Stomach (tissue), 9 donors: ENCODE measurements around the gene COL19A1. TPM values are rescaled to one million over a fixed set of nuclear protein-coding genes. Genes with fewer than 3 reads are reported as not detected.

Experiments used
- DNase-seq, 2 donors: peaks; one replicate each; pipeline versions ENCODE4 v3.0.0 to v3.0.0-alpha.2; 2013 to 2019
- H3K27ac ChIP-seq, 5 donors: fragments of 200-600 bp in 4 of 5; sonication (generic) in 4 of 5; one replicate each; pipeline ENCODE4 v1.5.1; 2013 to 2019; ENCODE audit warnings: mild to moderate bottlenecking in 1 of 5, moderate library complexity in 1 of 5
- H3K27me3 ChIP-seq, 3 donors: fragments of 200-600 bp; sonication (generic); one replicate each; pipeline ENCODE4 v1.5.1; 2017 to 2019; ENCODE audit warnings: mixed run types in 1 of 3
- H3K36me3 ChIP-seq, 4 donors: fragments of 200-600 bp; sonication (generic); 1 replicate in 3 of 4; 2 replicates in 1 of 4; pipeline ENCODE4 v1.5.1; 2016 to 2019
- H3K4me1 ChIP-seq, 4 donors: fragments of 200-600 bp; sonication (generic); one replicate each; pipeline ENCODE4 v1.5.1; 2016 to 2019
- H3K4me3 ChIP-seq, 4 donors: fragments of 200-600 bp; sonication (generic) in 3 of 4; one replicate each; pipeline ENCODE4 v1.5.1; 2016 to 2019; ENCODE audit warnings: mild to moderate bottlenecking in 1 of 4
- H3K9me3 ChIP-seq, 4 donors: fragments of 200-600 bp; sonication (generic); one replicate each; pipeline ENCODE4 v1.5.1; 2016 to 2019
- EP300 ChIP-seq: sonication (generic); formaldehyde crosslinking; IDR thresholded peaks from one replicate; pipeline ENCODE4 v1.6.1; 2017; ENCODE audit warnings: antibody characterized with exemption
- POLR2A ChIP-seq, 4 donors: fragments of 450-650 bp; IDR thresholded peaks; one replicate each; pipeline ENCODE4 v1.6.1; 2016; ENCODE audit warnings: antibody characterized with exemption in 4 of 4, control low read depth in 2 of 4, mild to moderate bottlenecking in 1 of 4, moderate library complexity in 1 of 4
- POLR2AphosphoS5 ChIP-seq, 3 donors: sonication (generic); formaldehyde crosslinking; IDR thresholded peaks; one replicate each; pipeline ENCODE4 v1.6.1; 2016; ENCODE audit warnings: antibody characterized with exemption in 3 of 3
- WGBS, 5 donors: extraction: QIAGEN DNeasy Blood & Tissue Kit in 3 of 5; methylation state at CpG; one replicate each; pipeline versions ENCODE4 v1.1.5 to v1.1.7; 2013 to 2018; 5-methylcytosine and 5-hydroxymethylcytosine counted together
- intact Hi-C: fragments of 100-400 bp; cut with DNase I; formaldehyde crosslinking; loops from one replicate; pipeline ENCODE4 v1.15.1; 2023; ENCODE audit warnings: low total_unique reads
- polyA plus RNA-seq, 3 donors: library from polyadenylated mRNA; stranded (reverse); fragments of 200-250 nt; gene quantifications; one replicate each; pipeline ENCODE4 v1.2.3, GENCODE V29; 2013
- total RNA-seq, 5 donors: library from RNA; depleted of rRNA; stranded (reverse); fragments of >200 nt; gene quantifications; one replicate each; pipeline versions ENCODE4 v1.1.0 to v1.2.3, GENCODE V29; 2014 to 2016
- TF ChIP-seq, protein P1 (sequence below), 7 experiments: fragments of 450-650 bp in 4 of 7; fragments of 200-600 bp in 3 of 7; sonication (generic) in 3 of 7; IDR thresholded peaks; one replicate each; pipeline ENCODE4 v1.5.1; 2016 to 2019; ENCODE audit warnings: antibody characterized with exemption in 7 of 7, control low read depth in 2 of 7, mild to moderate bottlenecking in 1 of 7
- donor health status: healthy with polysubstance abuse.
- donor health status: Bipolar disorder and iron deficiency.
- donor health status: healthy.

COL19A1 gene
- total and polyA plus RNA-seq, 8 donors = 0.13 to 13.4 (median 2.5) TPM; not detected in 3

DNA sequence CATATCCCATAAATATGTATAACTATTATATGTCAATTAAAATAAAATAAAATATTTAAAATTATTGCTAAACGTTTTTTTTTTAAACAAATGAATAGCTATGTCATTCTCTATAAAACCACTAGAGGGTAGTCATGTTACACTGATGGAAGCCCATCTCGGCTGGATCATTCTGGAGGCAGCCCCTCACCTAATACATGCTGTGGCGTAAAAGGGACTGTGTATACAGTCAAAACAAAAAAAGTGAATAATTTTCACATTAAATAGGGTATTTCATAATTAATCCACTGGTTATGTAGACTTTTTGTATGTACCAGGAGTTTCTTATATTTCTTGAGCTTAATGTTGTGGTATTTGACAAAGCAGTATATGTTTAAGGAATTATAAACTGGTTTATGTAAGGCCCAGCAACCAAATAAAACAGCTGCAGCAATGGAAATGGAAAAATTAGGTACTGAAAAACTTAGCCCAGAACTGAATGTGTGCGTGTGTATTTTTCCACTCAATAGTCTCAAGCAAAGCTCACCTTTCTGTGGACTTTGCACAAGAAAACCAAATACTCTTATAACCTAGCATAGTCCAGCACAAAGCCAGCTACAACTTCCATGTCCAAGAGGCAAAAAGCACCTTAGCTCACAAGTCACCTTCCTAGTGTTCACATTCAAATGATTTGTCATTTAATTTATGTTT is 354.8 kb downstream of the COL19A1 start:
- Histone ChIP-seq H3K27me3 (no peaks in the 10 kb centered on the region), H3K36me3 (no peaks in the 10 kb centered on the region), H3K9me3 (no peaks in the 10 kb centered on the region), H3K4me1 (peaks cover 0 to 25% (median 13%) of the 10 kb centered on the region in 4 donors), H3K27ac (peak overlapping the region in 1 of 5 donors; percentile 4), H3K4me3 (no peak overlapping the region)
- intact Hi-C loops = no loop called here
- DNase-seq = peak in 1 of 2 donors; percentile 72
- WGBS, 5 donors = 6 to 11% (median 10%) methylated on average over 4 of the region's 4 CpGs
- TF ChIP-seq EP300 = no peak
- TF ChIP-seq POLR2A (IDR thresholded peaks at IDR 0.05) = no peak
- no peak for TF ChIP-seq POLR2AphosphoS5 (IDR thresholded peaks at IDR 0.05)
- TF ChIP-seq, protein P1, sequence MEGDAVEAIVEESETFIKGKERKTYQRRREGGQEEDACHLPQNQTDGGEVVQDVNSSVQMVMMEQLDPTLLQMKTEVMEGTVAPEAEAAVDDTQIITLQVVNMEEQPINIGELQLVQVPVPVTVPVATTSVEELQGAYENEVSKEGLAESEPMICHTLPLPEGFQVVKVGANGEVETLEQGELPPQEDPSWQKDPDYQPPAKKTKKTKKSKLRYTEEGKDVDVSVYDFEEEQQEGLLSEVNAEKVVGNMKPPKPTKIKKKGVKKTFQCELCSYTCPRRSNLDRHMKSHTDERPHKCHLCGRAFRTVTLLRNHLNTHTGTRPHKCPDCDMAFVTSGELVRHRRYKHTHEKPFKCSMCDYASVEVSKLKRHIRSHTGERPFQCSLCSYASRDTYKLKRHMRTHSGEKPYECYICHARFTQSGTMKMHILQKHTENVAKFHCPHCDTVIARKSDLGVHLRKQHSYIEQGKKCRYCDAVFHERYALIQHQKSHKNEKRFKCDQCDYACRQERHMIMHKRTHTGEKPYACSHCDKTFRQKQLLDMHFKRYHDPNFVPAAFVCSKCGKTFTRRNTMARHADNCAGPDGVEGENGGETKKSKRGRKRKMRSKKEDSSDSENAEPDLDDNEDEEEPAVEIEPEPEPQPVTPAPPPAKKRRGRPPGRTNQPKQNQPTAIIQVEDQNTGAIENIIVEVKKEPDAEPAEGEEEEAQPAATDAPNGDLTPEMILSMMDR (IDR thresholded peaks at IDR 0.05) = peak in 5 of 7 experiments; percentile 53 to 88 (median 66)

DNA sequence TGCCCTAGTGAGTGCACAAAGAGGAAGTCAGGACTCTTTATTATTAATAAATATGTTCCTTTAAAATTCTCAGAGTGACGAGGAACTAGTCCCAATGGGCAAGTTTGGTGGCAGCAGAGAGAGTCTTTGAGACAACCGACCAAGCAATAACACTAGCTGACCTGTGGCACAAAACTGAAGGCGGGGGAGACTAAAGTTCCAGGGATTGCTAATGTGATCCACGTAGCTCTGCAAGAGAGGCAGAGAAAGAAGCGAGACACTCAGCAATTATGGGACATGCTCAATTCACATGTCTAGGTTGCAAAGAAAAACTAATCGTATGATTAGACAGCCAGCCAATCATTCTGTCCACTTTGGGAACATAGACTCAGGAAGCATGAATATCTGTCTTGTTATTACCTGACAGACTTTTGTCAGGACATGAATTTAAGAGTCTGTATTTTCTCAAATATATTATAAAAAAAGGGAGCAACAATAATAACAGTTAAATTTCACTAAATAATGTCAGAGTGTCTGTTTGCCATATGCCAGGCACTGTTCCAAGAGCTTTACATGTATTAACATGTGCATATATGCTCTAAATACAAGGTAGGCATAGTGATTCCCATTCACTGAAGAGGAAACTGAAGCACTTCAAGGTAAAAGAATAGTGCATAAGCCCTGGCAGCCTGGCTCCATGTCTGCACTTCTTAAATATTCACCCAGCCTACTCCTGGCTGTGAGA is 355.5 kb downstream of the COL19A1 start:
- intact Hi-C loops = no loop called here
- WGBS, 5 donors = 31 to 45% (median 33%) methylated on average over 6 of the region's 6 CpGs
- peak in 1 of 2 donors; percentile 27 for DNase-seq
- no peak overlapping the region for H3K4me3 ChIP-seq
- no peaks in the 10 kb centered on the region for H3K27me3 ChIP-seq
- peak overlapping the region in 1 of 5 donors; percentile 4 for H3K27ac ChIP-seq
- no peaks in the 10 kb centered on the region for H3K9me3 ChIP-seq
- no peaks in the 10 kb centered on the region for H3K36me3 ChIP-seq
- TF ChIP-seq, protein P1 (IDR thresholded peaks at IDR 0.05) = no peak
- no peak for TF ChIP-seq EP300
- TF ChIP-seq POLR2AphosphoS5 (IDR thresholded peaks at IDR 0.05) = no peak
- no peak for TF ChIP-seq POLR2A (IDR thresholded peaks at IDR 0.05)
- H3K4me1 ChIP-seq = peaks cover 0 to 25% (median 13%) of the 10 kb centered on the region in 4 donors

DNA sequence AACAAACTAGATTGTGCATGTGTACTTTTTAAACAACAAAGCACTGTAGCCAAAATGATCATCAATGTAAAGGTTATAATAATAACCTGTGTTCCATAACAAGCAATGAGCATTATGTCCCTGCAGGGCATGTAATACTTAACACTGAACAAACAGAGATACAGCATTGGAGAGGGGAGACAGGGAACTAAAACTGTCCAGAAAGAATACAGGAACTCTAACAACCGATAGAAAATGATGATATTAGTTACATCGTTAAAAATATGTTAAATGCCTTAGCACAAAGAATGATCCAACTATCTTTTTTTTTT is 356.0 kb downstream of the COL19A1 start:
- 43 to 57% (median 51%) methylated on average over 2 of the region's 2 CpGs for WGBS, 5 donors
- TF ChIP-seq, protein P1 (IDR thresholded peaks at IDR 0.05) = no peak
- no peak for TF ChIP-seq POLR2A (IDR thresholded peaks at IDR 0.05)
- TF ChIP-seq EP300 = no peak
- Histone ChIP-seq H3K4me3 (no peak overlapping the region), H3K27ac (no peak overlapping the region), H3K27me3 (no peaks in the 10 kb centered on the region), H3K4me1 (peaks cover 0 to 25% (median 13%) of the 10 kb centered on the region in 4 donors), H3K9me3 (no peaks in the 10 kb centered on the region), H3K36me3 (no peaks in the 10 kb centered on the region)
- DNase-seq = no peak
- intact Hi-C loops = no loop called here

DNA sequence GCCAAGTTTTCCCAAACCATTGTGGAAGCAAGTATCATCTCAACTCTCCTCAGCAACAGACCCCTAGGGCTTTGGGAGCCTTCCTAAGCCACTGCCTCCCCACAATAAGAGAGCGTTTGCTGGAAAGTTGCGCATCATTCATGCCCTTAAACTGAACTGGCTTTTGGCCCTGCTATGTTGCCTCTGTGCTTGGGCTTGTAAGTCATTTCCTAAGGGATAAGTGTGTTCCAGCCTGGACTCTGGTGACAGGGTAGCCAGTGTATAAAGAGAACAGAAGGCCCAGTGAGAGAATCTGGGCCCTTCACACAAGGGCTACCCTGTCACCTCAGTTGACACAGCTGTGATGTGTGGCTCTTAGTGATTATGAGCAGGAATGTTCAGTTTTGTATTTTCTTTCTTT is 358.7 kb downstream of the COL19A1 start:
- 83 to 96% (median 86%) methylated on average over 2 of the region's 2 CpGs for WGBS, 5 donors
- peaks cover 0 to 28% (median 13%) of the 10 kb centered on the region in 4 donors for H3K4me1 ChIP-seq
- no peak overlapping the region for H3K27ac ChIP-seq
- H3K4me3 ChIP-seq = no peak overlapping the region
- peak in 1 of 2 donors; percentile 28 for DNase-seq
- TF ChIP-seq EP300 = no peak
- no peak for TF ChIP-seq POLR2A (IDR thresholded peaks at IDR 0.05)
- no peaks in the 10 kb centered on the region for H3K9me3 ChIP-seq
- intact Hi-C loops = no loop called here
- no peaks in the 10 kb centered on the region for H3K27me3 ChIP-seq
- H3K36me3 ChIP-seq = no peaks in the 10 kb centered on the region
